VCaP (cell line): ENCODE measurements around the gene MTR.

Source experiments
- H3K27ac ChIP-seq: fragments of 450-650 bp; 2 replicates; pipeline ENCODE4 v1.5.1; 2017
- CTCF ChIP-seq: fragments of 450-650 bp; conservative IDR thresholded peaks from 2 replicates; pipeline ENCODE4 v1.5.1; 2017; ENCODE audit warnings: mild to moderate bottlenecking, moderate library complexity

Gene MTR

GRCh38 chr1:236830116-236830515, 35.0 kb downstream of the MTR start:
- H3K27ac ChIP-seq: no peak overlapping the region
- TF ChIP-seq CTCF: no peak

- no peak for TF ChIP-seq CTCF
- H3K27ac ChIP-seq: no peak overlapping the region
These were observed 35.5 kb downstream of the MTR start for GRCh38 chr1:236830560-236830959.

GRCh38 chr1:236833575-236833974, 38.5 kb downstream of the MTR start:
- H3K27ac ChIP-seq: no peak overlapping the region
- TF ChIP-seq CTCF: no peak

- H3K27ac ChIP-seq: no peak overlapping the region
- no peak for TF ChIP-seq CTCF
These were observed 39.8 kb downstream of the MTR start for GRCh38 chr1:236834876-236835275.

- no peak for TF ChIP-seq CTCF
- H3K27ac ChIP-seq: no peak overlapping the region
These were observed 40.4 kb downstream of the MTR start for GRCh38 chr1:236835491-236835890.

GRCh38 chr1:236836157-236836556, 41.1 kb downstream of the MTR start:
- H3K27ac ChIP-seq: no peak overlapping the region
- no peak for TF ChIP-seq CTCF

- no peak for TF ChIP-seq CTCF
- H3K27ac ChIP-seq: no peak overlapping the region
These were observed 42.0 kb downstream of the MTR start for GRCh38 chr1:236837115-236837514.

GRCh38 chr1:236837897-236838296, 42.8 kb downstream of the MTR start:
- no peak overlapping the region for H3K27ac ChIP-seq
- no peak for TF ChIP-seq CTCF
